GM06990 (cell line): ENCODE results near the gene ERVW-1.
A peak's percentile ranks its signal among the peaks of the same experiment; 100 is the strongest.

ENCODE experiments used
- DNase-seq: peaks from one replicate; pipeline ENCODE4 v3.0.0-alpha.2; 2011; ENCODE audit not compliant: insufficient read length; ENCODE audit errors: extremely low read depth
- H3K27me3 ChIP-seq: replicated peaks from 2 replicates; pipeline ENCODE4 v1.6.0; 2011; ENCODE audit warnings: low read length; ENCODE audit not compliant: control insufficient read depth, insufficient read depth
- H3K36me3 ChIP-seq: 2 replicates; pipeline ENCODE4 v1.5.1; 2011; ENCODE audit warnings: low read length; ENCODE audit not compliant: control insufficient read depth, insufficient read depth
- H3K4me3 ChIP-seq: replicated peaks from 2 replicates; pipeline ENCODE4 v1.5.1; 2011; ENCODE audit warnings: low read depth, mild to moderate bottlenecking, control low read depth, low read length
- CTCF ChIP-seq: IDR thresholded peaks from 2 replicates; pipeline ENCODE4 v1.5.1; 2011; ENCODE audit warnings: low read length, control low read depth, mild to moderate bottlenecking, inconsistent platforms; ENCODE audit not compliant: insufficient read depth, poor library complexity, severe bottlenecking

Gene ERVW-1

GRCh38 chr7:92425311-92425947 is 52.3 kb downstream of the ERVW-1 start:
- Histone ChIP-seq H3K27me3 (no peaks in the 10 kb centered on the region), H3K4me3 (peak overlapping the region; percentile 16; the same call in 1 of the 2 replicates), H3K36me3 (no peaks in the 10 kb centered on the region)
- DNase-seq = no peak
- TF ChIP-seq CTCF = no peak

- H3K4me3 ChIP-seq = no peak overlapping the region
- no peak for TF ChIP-seq CTCF
- H3K36me3 ChIP-seq = no peaks in the 10 kb centered on the region
- H3K27me3 ChIP-seq = no peaks in the 10 kb centered on the region
- no peak for DNase-seq
These were observed 54.0 kb downstream of the ERVW-1 start for GRCh38 chr7:92423710-92424131.

- no peak for TF ChIP-seq CTCF
- Histone ChIP-seq H3K36me3 (no peaks in the 10 kb centered on the region), H3K27me3 (no peaks in the 10 kb centered on the region), H3K4me3 (no peak overlapping the region)
- no peak for DNase-seq
These were observed 54.8 kb downstream of the ERVW-1 start for GRCh38 chr7:92422926-92423325.

GRCh38 chr7:92421676-92422435 is 55.9 kb downstream of the ERVW-1 start:
- Histone ChIP-seq H3K36me3 (no peaks in the 10 kb centered on the region), H3K27me3 (no peaks in the 10 kb centered on the region), H3K4me3 (no peak overlapping the region)
- no peak for DNase-seq
- TF ChIP-seq CTCF = no peak
